Neural progenitor cell (in vitro differentiated cells): ENCODE results near the gene STEEP1. TPM values are rescaled to one million over a fixed set of nuclear protein-coding genes. Genes with fewer than 3 reads are reported as not detected.

Source experiments
- DNase-seq: peaks from one replicate; pipeline ENCODE4 v3.0.0-alpha.2; 2016; ENCODE audit warnings: low spot score
- H2AFZ ChIP-seq: fragments of 200-600 bp; sonication (generic); replicated peaks from 2 replicates; pipeline ENCODE4 v1.6.1; 2016; ENCODE audit warnings: antibody characterized with exemption
- H3F3A ChIP-seq: fragments of 200-600 bp; sonication (generic); 2 replicates; pipeline ENCODE4 v1.6.1; 2016; ENCODE audit warnings: antibody characterized with exemption, low read depth
- H3K27ac ChIP-seq: fragments of 200-600 bp; sonication (generic); 2 replicates; pipeline ENCODE4 v1.5.1; 2016; ENCODE audit warnings: mild to moderate bottlenecking
- H3K27me3 ChIP-seq: fragments of 200-600 bp; sonication (generic); 2 replicates; pipeline ENCODE4 v1.6.1; 2016; ENCODE audit warnings: mild to moderate bottlenecking, moderate library complexity
- H3K36me3 ChIP-seq: fragments of 200-600 bp; sonication (generic); 2 replicates; pipeline ENCODE4 v1.5.1; 2016
- H3K4me1 ChIP-seq: fragments of 200-600 bp; sonication (generic); 2 replicates; pipeline ENCODE4 v1.6.1; 2016; ENCODE audit warnings: mixed run types
- H3K4me2 ChIP-seq: fragments of 200-600 bp; sonication (generic); 2 replicates; pipeline ENCODE4 v1.6.1; 2016
- H3K4me3 ChIP-seq: fragments of 200-600 bp; sonication (generic); 2 replicates; pipeline ENCODE4 v1.5.1; 2016
- H3K79me2 ChIP-seq: fragments of 200-600 bp; sonication (generic); 2 replicates; pipeline ENCODE4 v1.6.1; 2016; ENCODE audit warnings: low read depth
- H3K9ac ChIP-seq: fragments of 200-600 bp; sonication (generic); 2 replicates; pipeline ENCODE4 v1.6.1; 2016
- H3K9me3 ChIP-seq: fragments of 200-600 bp; sonication (generic); 2 replicates; pipeline ENCODE4 v1.5.1; 2016; ENCODE audit warnings: low read depth
- H4K20me1 ChIP-seq: fragments of 200-600 bp; sonication (generic); 2 replicates; pipeline ENCODE4 v1.6.1; 2016; ENCODE audit warnings: low read depth
- H3K27ac Mint-ChIP-seq: 3 replicates; pipeline ENCODE4 v1.8.0; 2021; ENCODE audit warnings: mixed read lengths
- H3K27me3 Mint-ChIP-seq: 2 replicates; pipeline ENCODE4 v1.8.0; 2022; ENCODE audit warnings: low read depth, mild to moderate bottlenecking, inconsistent platforms, moderate library complexity, mixed read lengths; ENCODE audit not compliant: insufficient read depth
- H3K36me3 Mint-ChIP-seq: 3 replicates; pipeline ENCODE4 v1.8.0; 2021; ENCODE audit warnings: mixed read lengths
- H3K4me1 Mint-ChIP-seq: 3 replicates; pipeline ENCODE4 v1.8.0; 2021; ENCODE audit warnings: mixed read lengths
- H3K4me3 Mint-ChIP-seq: 3 replicates; pipeline ENCODE4 v1.8.0; 2021; ENCODE audit warnings: mild to moderate bottlenecking, moderate library complexity, mixed read lengths
- H3K9me3 Mint-ChIP-seq: 3 replicates; pipeline ENCODE4 v1.8.0; 2020; ENCODE audit warnings: mixed read lengths
- EZH2 ChIP-seq: fragments of 200-600 bp; sonication (generic); IDR thresholded peaks from 2 replicates; pipeline ENCODE4 v1.6.1; 2017; ENCODE audit warnings: antibody characterized with exemption, mild to moderate bottlenecking, moderate library complexity
- EZH2phosphoT487 ChIP-seq: fragments of 200-600 bp; sonication (generic); IDR thresholded peaks from 2 replicates; pipeline ENCODE4 v1.6.1; 2017; ENCODE audit warnings: antibody characterized with exemption
- total RNA-seq: library from RNA; depleted of rRNA; stranded (reverse); fragments of >200 nt; gene quantifications from 2 replicates; pipeline ENCODE4 v1.2.3, GENCODE V29; 2015; ENCODE audit warnings: low replicate concordance
- TF ChIP-seq, protein P1 (sequence below): fragments of 200-600 bp; sonication (generic); IDR thresholded peaks from 2 replicates; pipeline ENCODE4 v1.5.1; 2017; ENCODE audit warnings: antibody characterized with exemption, mild to moderate bottlenecking

Gene STEEP1
- total RNA-seq, 1 donor from 2014 or later: 53.5 TPM

DNA sequence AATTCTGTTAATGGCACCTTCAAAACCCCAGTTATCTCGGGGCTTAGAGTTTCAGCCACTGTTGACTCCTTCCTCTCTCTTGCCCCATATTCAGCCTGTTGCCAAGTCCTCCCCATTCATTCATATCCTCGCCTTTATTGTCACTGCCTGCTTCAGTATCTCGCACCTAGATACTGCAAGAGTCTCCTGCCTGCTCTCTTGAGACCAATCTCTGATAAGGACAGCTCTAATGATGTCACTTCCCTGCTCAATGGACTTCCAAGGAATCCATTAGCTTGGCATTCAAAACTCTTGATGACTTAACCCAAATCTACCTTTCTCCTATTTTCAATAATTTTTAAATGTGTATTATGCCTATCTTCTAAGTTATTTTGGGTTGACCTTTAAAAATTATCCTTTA lies 8.0 kb upstream of the STEEP1 start:
- H3K36me3 Mint-ChIP-seq: peaks cover 2% of the 10 kb centered on the region
- no peaks in the 10 kb centered on the region for H3F3A ChIP-seq
- TF ChIP-seq, protein P1, sequence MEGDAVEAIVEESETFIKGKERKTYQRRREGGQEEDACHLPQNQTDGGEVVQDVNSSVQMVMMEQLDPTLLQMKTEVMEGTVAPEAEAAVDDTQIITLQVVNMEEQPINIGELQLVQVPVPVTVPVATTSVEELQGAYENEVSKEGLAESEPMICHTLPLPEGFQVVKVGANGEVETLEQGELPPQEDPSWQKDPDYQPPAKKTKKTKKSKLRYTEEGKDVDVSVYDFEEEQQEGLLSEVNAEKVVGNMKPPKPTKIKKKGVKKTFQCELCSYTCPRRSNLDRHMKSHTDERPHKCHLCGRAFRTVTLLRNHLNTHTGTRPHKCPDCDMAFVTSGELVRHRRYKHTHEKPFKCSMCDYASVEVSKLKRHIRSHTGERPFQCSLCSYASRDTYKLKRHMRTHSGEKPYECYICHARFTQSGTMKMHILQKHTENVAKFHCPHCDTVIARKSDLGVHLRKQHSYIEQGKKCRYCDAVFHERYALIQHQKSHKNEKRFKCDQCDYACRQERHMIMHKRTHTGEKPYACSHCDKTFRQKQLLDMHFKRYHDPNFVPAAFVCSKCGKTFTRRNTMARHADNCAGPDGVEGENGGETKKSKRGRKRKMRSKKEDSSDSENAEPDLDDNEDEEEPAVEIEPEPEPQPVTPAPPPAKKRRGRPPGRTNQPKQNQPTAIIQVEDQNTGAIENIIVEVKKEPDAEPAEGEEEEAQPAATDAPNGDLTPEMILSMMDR: no peak
- no peak for TF ChIP-seq EZH2phosphoT487
- H3K9me3 ChIP-seq: no peaks in the 10 kb centered on the region
- H3K4me3 Mint-ChIP-seq: peak overlapping the region; percentile 90
- no peak overlapping the region for H3K27ac Mint-ChIP-seq
- H3K4me2 ChIP-seq: peak overlapping the region; percentile 75
- H3K4me1 Mint-ChIP-seq: peaks cover 5% of the 10 kb centered on the region
- no peaks in the 10 kb centered on the region for H3K4me1 ChIP-seq
- H3K27ac ChIP-seq: no peak overlapping the region
- H3K27me3 ChIP-seq: no peaks in the 10 kb centered on the region
- H3K79me2 ChIP-seq: peaks cover 21% of the 10 kb centered on the region
- H3K36me3 ChIP-seq: peaks cover 3% of the 10 kb centered on the region
- no peaks in the 10 kb centered on the region for H4K20me1 ChIP-seq
- peaks cover 13% of the 10 kb centered on the region for H3K9me3 Mint-ChIP-seq
- no peak overlapping the region for H3K9ac ChIP-seq
- H2AFZ ChIP-seq: no peak overlapping the region
- peaks cover 7% of the 10 kb centered on the region for H3K27me3 Mint-ChIP-seq
- H3K4me3 ChIP-seq: peak overlapping the region; percentile 72
- no peak for DNase-seq

DNA sequence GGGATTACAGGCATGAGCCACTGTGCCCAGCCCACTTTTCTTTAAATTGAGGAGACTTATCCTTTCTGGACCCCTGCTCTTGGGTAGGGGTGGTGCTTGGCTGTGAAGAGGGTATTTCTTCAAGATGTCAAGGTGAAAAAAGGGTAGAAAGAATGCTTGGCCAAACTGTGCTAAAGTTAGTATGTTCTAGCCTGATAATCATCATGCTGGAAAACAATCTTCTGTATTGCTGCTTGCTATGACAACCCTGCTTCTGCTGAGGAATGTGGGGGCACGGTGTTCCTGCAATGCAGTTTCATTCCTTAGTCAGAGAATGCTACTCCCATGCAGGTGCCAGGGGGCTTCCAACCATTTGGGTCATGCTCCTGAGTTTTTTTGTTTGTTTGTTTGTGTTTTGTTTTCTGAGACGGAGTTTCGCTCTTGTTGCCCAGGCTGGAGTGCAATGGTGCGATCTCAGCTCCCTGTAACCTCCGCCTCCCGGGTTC lies 5.2 kb upstream of the STEEP1 start:
- H3K36me3 ChIP-seq: no peaks in the 10 kb centered on the region
- no peak overlapping the region for H3K9ac ChIP-seq
- H3K9me3 Mint-ChIP-seq: peaks cover 13% of the 10 kb centered on the region
- H3K9me3 ChIP-seq: no peaks in the 10 kb centered on the region
- no peaks in the 10 kb centered on the region for H3K36me3 Mint-ChIP-seq
- no peak overlapping the region for H3K4me3 Mint-ChIP-seq
- no peak overlapping the region for H3K4me3 ChIP-seq
- H4K20me1 ChIP-seq: no peaks in the 10 kb centered on the region
- H3K27ac Mint-ChIP-seq: no peak overlapping the region
- TF ChIP-seq EZH2phosphoT487 (no peak), EZH2 (no peak)
- TF ChIP-seq, protein P1: no peak
- H3K27me3 Mint-ChIP-seq: peaks cover 7% of the 10 kb centered on the region
- H3K27me3 ChIP-seq: no peaks in the 10 kb centered on the region
- peaks cover 7% of the 10 kb centered on the region for H3K79me2 ChIP-seq
- H3K27ac ChIP-seq: no peak overlapping the region
- H3K4me1 Mint-ChIP-seq: peaks cover 5% of the 10 kb centered on the region
- H3K4me2 ChIP-seq: no peak overlapping the region
- no peaks in the 10 kb centered on the region for H3K4me1 ChIP-seq
- no peak overlapping the region for H2AFZ ChIP-seq
- no peak for DNase-seq
- no peaks in the 10 kb centered on the region for H3F3A ChIP-seq

DNA sequence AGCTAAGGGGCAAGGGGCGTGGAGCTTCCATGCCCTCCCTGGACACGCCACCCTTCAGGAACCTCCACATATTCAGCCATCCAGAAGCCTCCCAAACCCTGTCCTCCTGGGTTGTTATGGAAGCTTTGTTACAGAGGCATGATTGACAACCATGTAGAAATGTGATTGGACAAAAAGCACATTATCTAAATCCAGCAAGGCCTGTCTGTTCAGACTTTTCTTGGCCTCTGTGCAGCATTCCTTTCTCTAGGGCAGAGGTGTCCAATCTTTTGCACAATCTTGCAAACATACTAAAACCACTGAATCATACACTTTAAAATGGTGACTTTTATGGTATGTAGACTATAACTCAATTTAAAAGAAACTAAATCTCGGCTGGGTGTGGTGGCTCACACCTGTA lies 12.7 kb downstream of the STEEP1 start:
- no peak overlapping the region for H2AFZ ChIP-seq
- TF ChIP-seq, protein P1: no peak
- no peak for TF ChIP-seq EZH2
- no peak for TF ChIP-seq EZH2phosphoT487
- H3K4me1 Mint-ChIP-seq: no peaks in the 10 kb centered on the region

More for the DNA sequence above, 12.7 kb downstream of the STEEP1 start:
- H3K9me3 ChIP-seq: no peaks in the 10 kb centered on the region
- H3K9me3 Mint-ChIP-seq: peaks cover 2% of the 10 kb centered on the region
- H3K9ac ChIP-seq: no peak overlapping the region
- H3K27ac ChIP-seq: no peak overlapping the region
- H4K20me1 ChIP-seq: no peaks in the 10 kb centered on the region
- no peak overlapping the region for H3K4me2 ChIP-seq
- H3K4me3 Mint-ChIP-seq: no peak overlapping the region
- H3F3A ChIP-seq: no peaks in the 10 kb centered on the region
- peaks cover 2% of the 10 kb centered on the region for H3K36me3 Mint-ChIP-seq
- no peak for DNase-seq
- H3K79me2 ChIP-seq: no peaks in the 10 kb centered on the region
- no peaks in the 10 kb centered on the region for H3K36me3 ChIP-seq
- no peaks in the 10 kb centered on the region for H3K27me3 ChIP-seq
- no peaks in the 10 kb centered on the region for H3K27me3 Mint-ChIP-seq
- H3K4me1 ChIP-seq: no peaks in the 10 kb centered on the region
- no peak overlapping the region for H3K27ac Mint-ChIP-seq
- H3K4me3 ChIP-seq: no peak overlapping the region
